ENCODE results near the gene MBNL3.
"Not testable (repeated sequence)": the region's sequence is repeated elsewhere in the genome, so short reads cannot be mapped to it uniquely, and the experiment has no call there.

The MBNL3 gene

DNA sequence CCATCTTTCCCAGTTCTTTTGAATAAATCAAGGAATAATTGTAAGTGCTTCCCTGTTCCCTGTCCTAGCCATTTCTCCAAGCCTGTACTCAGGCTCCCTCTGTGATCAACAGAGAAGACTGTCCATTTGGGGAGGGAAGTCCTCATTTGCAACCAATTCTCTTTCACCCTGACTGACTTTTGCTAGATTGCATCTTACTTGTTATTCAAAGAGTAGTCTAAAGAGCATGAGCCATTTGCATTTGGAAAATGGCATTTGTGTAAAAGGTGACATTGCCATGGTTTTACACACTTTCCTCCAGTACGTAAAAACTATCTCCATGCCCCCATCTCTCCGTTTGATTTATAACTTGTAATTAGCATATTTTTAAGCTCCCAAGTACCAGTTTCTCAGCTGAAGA is 110.6 kb downstream of the MBNL3 start:
- DNase-seq (ENCODE audit: low read depth in 2 of 2): no peak

DNA sequence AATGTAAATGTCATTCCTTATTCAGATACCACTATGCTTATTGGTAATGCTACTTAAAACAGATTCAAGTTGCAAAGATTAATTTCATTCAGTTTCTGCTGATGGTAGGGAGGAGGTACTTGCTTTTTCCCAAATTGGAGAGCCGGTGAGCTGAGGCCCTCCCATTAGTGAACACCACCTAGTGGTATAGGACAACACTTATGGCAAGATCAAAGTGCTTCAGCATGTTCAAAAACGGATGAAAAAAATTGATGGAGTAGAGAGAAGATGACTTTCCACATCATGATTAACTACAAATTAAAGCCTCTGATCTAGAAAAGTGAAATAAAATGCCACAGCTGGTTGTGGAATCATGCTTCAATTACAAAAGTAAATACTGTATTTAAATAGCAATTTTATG is 112.9 kb downstream of the MBNL3 start:
- no peak for DNase-seq (ENCODE audit: low read depth in 2 of 2)

DNA sequence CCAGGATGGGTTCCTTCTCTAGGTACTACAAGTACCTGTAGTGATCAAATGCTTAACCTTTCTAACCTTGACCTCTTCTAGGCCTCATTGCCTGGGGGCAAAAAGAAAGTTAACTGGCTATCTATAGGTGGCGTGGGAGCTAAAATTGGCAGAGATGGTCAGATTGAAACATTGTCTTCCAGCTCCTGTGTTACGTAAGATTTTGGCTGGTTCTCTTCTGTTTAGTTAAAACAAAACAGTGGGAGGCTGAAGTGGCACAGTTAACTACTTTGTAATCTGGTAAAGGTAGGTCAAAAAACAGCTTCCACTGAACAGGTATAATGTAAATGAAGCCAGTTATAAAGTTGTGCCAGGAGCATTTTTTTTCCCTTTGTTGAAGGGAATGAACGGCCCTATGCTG is 115.2 kb downstream of the MBNL3 start:
- DNase-seq (ENCODE audit: low read depth in 2 of 2): no peak

DNA sequence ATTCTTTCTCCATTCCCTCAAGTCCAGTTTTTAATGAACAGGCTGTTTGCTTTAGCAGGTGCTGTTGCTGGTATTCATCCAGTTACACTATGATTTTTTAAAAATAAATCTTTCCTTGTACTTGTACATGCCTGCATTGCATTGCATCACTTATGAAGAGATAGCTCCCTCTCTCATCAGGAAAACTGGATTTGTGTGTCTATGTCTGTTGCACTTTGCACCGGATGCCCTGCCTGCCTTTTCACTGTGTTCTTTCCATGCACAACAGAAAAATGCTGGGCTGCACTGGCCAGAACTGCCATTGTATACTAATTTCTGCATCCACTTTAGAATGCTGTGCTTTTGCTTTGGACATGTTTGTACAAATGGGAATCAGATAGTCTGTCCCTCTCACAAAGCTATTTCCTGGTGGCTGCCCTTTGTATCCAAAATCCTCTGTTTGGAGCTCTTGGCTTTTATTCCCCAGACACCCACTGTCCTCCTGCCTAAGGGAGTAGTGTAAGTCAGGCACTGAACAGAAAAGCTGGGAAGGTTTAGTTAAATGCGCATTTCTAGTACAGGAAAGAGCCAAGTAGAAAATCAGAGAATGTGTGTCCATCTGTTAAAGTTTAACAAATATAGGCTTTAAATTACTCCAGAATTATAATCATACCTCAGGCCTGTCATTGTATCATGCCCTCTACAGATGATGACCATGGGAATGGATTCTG is 119.1 kb downstream of the MBNL3 start:
- DNase-seq (ENCODE audit: low read depth in 2 of 2): no peak

DNA sequence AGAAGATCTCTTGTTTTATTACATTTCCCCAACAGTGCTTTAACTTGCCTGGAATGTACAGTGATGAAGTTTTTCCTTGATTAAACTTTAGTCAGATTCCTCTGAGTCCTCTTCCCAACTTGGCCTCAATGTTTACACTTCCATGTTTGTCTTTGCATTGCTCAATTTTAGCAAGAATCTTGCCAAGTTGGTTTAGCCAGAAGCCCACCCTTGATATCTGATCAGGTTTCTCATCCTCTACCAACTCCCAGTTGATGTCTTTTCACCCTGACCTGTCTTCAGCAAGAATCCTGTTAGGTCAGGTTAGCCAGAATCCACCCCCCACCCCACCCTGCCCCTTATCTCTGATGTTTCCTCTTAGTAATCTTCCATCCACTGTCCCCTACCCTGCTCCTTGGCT is 120.9 kb downstream of the MBNL3 start:
- DNase-seq (ENCODE audit: low read depth in 2 of 2): no peak

DNA sequence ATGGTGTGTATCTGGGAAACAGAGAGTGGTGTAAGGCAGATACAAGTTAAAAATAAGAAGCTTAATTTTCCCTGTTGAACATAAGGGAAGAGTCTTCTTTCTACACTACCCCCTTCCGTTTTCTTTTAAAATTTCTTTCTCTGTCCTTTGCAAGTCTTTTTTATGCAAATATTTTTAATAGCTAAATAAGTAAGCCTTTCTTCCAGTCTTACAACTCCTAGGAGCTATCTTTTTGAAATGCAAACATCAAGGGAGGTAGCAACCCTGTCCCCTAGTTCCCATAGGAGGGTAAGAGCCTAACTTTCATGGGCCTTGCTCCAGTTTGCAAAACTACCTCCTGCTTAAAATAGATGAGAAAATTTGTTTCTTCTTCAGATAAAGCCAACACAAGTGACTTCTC is 121.5 kb downstream of the MBNL3 start:
- DNase-seq (ENCODE audit: low read depth in 2 of 2): no peak

DNA sequence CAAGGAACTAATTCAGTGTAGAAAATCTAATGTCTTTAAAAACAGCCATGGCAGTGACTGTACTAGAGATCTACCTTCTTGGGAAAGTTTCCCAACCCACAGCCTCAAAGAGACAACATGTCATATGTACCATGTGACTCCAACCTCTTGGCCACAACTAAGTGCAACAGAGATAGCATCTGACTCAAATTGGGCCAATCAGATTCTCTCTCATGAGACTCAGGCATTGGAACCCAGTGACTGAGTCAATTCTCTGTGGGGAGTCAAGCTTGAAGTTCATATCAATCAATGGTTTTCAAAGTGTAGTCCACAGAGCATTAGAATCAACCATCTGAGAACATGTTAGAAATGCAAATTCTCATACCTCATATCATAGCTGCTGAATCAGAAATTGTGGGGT is 123.3 kb downstream of the MBNL3 start:
- DNase-seq (ENCODE audit: low read depth in 2 of 2): no peak

DNA sequence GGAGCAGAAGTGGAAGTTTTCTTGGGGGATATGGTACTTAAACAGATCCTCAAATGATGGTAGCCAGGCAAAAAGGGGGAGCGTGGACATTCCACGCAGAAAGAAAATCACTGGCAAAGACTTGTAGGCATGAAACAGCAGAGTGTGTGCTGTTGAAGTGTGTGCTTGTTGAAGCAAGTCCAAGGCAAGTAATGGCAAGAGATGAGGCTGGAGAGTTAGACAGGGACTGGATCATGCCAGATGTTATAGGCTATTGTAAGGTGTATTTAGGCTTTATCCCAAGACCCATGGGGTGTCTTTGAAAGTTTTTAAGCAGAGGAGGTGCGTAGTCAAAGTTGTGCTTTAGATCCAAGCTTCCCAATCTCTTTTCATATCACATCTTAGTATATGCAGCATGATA is 124.5 kb downstream of the MBNL3 start:
- no peak for DNase-seq (ENCODE audit: low read depth in 2 of 2)

DNA sequence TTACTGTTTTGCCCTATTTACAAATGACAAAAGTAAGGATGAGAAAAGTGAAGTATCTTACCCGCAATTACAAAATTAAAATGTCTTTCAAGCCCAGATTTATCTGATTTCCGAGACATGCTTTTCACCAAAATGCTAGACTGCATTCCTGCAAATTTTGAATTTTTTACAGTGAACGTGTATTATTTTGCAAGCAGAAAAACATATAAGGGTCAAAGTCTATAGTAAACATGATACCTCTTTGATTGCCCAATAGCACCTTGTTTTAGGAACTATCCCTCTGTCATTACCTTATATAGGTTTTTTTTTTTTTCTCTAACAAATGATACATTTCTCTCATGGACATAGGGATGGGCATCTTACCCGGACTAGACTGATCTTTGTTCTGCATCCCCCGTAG is 135.4 kb downstream of the MBNL3 start:
- DNase-seq (ENCODE audit: low read depth in 2 of 2): no peak

DNA sequence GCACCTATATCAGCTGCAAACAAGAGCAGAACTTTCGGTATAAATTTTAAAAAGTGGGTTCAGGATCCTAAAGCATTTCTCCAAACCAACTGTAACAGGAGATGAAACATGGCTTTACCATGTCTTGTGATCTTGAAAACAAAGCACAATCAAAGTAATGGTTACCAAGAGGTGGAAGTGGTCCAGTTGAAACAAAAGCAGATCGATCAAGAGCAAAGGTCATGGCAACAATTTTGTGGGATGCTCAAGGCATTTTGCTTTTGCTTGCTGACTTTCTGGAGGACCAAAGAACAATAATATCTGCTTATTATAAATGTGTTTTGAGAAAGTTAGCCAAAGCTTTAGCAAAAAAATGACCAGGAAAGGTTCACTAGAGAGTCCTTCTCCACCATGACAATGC is 152.7 kb downstream of the MBNL3 start:
- no peak for DNase-seq (ENCODE audit: low read depth in 2 of 2)

DNA sequence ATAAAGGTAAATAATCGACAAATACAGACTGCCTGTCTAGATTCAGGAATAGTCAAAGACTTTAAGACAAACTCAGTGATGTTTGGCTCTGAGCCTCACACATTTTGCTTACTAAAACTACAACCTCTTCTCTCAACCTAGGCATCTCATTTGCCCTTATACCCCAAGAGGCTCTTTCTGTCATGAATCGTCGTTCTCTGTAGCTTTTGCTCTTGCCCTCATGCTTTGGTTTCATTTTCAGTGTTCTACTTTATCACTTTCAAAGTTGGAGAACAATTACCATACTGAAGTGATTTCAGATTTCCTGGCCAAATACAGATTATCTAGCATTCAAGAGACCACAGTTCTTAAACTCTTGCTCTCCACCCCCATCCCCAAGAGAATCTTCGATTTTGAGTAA is 155.5 kb downstream of the MBNL3 start:
- no peak for DNase-seq (ENCODE audit: low read depth in 2 of 2)

DNA sequence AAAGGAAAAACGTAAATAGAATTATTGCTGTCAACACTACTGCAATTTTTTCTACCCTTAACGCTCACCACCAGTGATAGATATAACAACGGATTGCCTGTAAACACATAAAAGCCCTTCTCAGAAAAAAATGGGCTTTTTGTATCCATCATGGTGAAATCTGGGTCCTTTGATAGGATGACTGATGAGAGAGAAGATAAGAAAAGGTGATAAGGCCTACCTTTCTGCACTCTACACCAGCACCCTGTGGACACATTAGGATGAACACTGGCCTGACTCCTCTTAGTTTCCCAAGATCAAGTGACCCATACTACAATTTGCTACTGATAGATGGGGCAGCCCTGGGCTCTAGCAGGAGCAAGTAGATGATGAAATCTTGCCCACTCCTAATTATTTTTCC is 157.3 kb downstream of the MBNL3 start:
- DNase-seq (ENCODE audit: low read depth in 2 of 2): no peak

DNA sequence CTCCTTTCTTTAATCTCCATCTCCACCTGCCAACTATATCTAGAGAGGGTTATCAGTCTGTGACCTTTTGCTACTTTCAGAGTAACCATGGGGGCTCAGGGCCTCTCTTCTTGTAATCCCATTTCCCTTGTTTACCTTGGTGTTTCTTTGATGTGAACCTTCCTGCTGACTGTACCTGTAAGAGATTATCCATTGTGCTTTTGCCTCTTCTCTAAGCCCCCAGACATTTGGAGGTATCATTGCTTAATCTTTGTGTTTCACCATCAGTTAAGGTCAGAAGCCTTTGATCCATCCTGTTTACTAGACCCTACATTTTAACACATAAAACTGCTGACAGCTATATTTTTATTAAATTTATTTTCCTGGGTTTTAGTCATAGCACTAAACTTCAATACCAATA is 157.8 kb downstream of the MBNL3 start:
- no peak for DNase-seq (ENCODE audit: low read depth in 2 of 2)

DNA sequence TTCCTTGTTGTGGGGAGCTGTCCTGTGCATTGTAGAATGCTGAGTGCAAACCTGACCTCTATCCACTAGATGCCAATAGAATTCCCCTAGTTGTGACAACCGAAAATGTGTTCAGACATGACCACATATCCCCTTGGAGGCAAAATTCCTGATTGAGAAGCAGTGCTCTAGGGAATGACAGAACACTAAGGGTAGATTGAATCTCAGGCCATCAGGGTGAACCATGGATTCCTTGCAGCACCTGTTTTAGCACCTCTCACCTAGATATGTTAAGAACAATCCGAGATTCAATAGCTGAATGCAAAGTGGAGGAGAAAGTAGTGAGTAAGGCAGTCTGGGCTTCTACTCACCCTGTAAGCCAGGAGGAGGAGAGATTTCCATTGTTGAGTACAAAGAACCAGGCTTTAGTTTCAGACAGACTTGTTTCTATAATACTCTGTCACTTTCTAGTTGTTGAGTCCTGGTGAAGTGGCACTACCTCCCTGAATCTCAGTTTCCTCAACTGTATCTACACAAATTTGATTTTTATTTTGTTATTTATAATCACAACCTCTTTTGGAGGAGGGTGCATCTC is 158.6 kb downstream of the MBNL3 start:
- DNase-seq (ENCODE audit: low read depth in 2 of 2): no peak

DNA sequence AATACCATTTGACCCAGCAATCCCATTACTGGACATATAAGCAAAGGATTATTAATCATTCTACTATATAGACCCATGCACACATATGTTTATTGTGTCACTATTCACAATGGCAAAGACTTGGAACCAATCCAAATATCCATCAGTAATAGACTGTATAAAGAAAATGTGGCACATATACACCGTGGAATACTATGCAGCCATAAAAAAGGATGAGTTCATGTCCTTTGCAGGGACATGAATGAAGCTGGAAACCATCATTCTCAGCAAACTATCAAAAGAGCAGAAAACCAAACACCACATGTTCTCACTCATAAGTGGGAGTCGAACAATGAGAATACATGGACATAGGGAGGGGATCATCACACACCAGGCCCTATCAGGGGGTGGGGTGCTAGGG is 161.9 kb downstream of the MBNL3 start:
- DNase-seq (ENCODE audit: low read depth in 2 of 2): not testable (repeated sequence)
